ENCODE data around the gene FRMPD2. TPM values are rescaled to one million over a fixed set of nuclear protein-coding genes. Genes with fewer than 3 reads are reported as not detected.

The FRMPD2 gene
- total RNA-seq, 2 donors from 2014 or later = not detected

DNA sequence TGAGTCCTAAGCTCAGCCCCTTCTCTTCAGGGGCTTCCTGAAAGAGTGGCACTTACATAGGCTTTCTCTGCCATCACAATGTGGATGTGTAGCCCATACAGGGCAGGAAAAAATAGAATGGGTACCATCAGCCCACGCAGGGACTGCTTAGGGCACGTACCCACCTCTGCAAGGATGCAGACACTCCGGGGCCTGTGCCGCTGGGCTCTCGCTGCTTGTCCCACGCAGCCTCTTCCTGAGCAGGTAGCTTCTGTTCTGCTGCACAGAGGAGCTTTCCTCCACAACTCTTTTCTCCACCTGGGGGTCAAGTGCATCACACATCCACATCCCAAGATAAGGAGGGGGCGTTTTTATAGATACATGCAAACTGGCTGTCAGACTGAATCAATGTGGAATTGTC lies 34.3 kb downstream of the FRMPD2 start:
- peaks cover 6 to 19% of the 10 kb centered on the region in 2 donors for H3K27me3 Mint-ChIP-seq
- H3K27ac Mint-ChIP-seq = no peak overlapping the region
- no peak for DNase-seq (ENCODE audit: low spot score)
- no peaks in the 10 kb centered on the region for H3K4me1 Mint-ChIP-seq (ENCODE audit: low read depth in 2 of 2)
- H3K9me3 Mint-ChIP-seq = no peaks in the 10 kb centered on the region
- H3K4me3 Mint-ChIP-seq = no peak overlapping the region
- no peak for ATAC-seq
- no peaks in the 10 kb centered on the region for H3K36me3 Mint-ChIP-seq

DNA sequence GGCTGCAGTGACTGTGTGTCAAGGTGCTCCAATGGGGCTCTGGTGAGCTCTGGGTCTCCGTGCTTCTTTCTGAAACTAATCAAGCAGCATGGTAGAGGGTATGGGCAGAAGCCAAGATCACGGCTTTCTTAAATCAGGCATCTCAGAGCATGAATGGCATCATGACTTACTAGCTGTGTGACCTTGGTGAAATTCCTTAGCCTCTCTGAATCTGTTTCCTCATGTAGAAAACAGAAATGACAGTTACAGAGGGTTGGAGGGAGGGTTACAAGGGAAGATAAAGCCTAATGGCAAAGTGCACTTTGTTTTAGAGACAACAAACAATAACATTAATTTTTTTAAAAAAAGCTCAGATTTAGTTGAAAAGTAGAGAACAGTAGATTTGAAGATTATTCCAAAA lies 34.9 kb downstream of the FRMPD2 start:
- Mint-ChIP-seq H3K27ac (no peak overlapping the region), H3K4me3 (no peak overlapping the region), H3K4me1 (ENCODE audit: low read depth in 2 of 2) (no peaks in the 10 kb centered on the region), H3K36me3 (no peaks in the 10 kb centered on the region), H3K27me3 (peaks cover 6 to 19% of the 10 kb centered on the region in 2 donors), H3K9me3 (no peaks in the 10 kb centered on the region)
- ATAC-seq = no peak
- no peak for DNase-seq (ENCODE audit: low spot score)

DNA sequence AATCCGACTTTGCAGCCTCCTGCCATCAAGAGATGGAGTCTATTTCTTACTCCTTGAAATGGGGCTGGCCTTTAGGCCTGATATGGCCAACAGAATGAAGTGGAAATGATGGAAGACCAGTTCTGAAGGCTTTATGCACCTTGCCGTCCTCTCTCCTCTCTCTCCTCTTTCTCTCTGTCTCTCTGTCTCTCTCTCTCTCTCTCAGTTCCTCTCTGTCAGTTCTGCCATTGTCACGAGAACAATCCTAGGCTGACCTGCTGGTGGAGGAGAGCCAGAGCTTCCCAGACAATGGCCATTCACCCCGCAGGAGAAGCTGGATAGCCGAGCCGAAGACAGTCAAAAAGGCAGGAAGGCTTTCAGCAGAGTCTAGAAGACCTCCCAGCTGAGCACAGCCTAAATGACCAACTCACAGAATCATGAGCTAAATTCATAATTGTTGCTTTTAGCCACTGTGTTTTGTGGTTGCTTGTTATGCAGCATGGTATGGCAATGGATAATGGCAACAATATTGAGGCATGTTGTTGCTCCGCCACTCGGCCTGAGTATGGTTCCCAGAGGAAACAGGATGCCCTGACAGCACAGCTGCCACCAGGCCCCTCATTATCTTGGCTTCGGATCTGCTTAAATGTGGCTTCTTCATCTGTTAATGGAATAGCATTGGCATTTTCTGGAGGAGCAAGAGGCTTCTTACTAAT lies 35.5 kb downstream of the FRMPD2 start:
- peaks cover 6 to 19% of the 10 kb centered on the region in 2 donors for H3K27me3 Mint-ChIP-seq
- no peaks in the 10 kb centered on the region for H3K36me3 Mint-ChIP-seq
- DNase-seq (ENCODE audit: low spot score) (no peak), ATAC-seq (no peak)
- H3K27ac Mint-ChIP-seq = no peak overlapping the region
- H3K9me3 Mint-ChIP-seq = no peaks in the 10 kb centered on the region
- no peak overlapping the region for H3K4me3 Mint-ChIP-seq
- H3K4me1 Mint-ChIP-seq (ENCODE audit: low read depth in 2 of 2) = no peaks in the 10 kb centered on the region

DNA sequence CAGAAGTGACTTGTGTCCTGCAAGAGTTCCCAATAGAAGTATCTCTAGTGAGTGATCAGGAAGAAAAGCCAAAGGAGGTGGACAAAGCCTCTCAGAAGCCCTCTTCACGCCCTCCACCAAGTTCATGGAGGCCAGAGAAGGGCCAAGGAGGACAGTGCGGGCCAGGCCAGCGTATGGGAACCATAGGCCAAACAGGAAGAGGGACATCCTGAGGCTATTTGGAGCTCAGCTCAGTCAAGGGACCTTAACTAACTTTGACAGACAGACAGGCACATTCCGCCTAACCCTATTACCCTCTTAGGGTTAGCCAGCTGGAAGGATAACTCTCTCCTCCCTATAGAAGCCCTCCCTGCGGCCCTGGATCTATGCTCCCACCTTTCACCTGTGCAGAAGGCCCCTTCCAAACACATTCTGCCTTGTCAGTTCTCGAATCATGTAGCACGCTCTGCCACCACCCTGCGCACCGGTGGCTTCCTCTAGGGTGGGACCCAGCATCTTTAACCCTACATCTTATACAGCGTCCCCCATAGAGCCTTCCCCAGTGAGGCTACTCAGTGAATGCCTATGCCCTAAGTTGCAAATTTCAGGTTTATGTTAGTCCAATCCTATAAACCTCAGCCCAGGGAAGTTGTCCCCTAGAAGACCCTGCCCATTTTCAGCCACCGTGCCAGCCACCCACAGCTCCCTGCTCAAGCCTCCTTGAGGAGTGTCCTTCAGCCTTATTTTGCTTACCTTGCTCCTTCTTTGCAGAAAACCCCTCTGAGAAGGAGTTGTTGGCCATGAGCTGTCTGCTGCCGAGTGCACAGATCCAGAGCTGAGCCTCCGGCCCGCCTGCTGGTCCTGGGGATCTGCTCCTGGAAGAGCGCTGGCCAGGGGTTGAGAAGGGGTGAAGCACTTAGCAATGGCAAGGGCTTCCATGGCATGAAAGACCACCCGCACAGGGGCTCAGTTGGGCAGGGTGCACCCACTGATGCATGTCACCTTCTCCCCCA lies 36.9 kb downstream of the FRMPD2 start:
- Mint-ChIP-seq H3K9me3 (no peaks in the 10 kb centered on the region), H3K27ac (no peak overlapping the region), H3K4me3 (no peak overlapping the region), H3K27me3 (peaks cover 3 to 11% of the 10 kb centered on the region in 2 donors), H3K4me1 (ENCODE audit: low read depth in 2 of 2) (no peaks in the 10 kb centered on the region), H3K36me3 (no peaks in the 10 kb centered on the region)
- ATAC-seq = no peak
- no peak for DNase-seq (ENCODE audit: low spot score)

GRCh38 chr10:48236199-48236621 lies 38.3 kb downstream of the FRMPD2 start:
- Mint-ChIP-seq H3K9me3 (no peaks in the 10 kb centered on the region), H3K4me3 (no peak overlapping the region), H3K27ac (no peak overlapping the region)

DNA sequence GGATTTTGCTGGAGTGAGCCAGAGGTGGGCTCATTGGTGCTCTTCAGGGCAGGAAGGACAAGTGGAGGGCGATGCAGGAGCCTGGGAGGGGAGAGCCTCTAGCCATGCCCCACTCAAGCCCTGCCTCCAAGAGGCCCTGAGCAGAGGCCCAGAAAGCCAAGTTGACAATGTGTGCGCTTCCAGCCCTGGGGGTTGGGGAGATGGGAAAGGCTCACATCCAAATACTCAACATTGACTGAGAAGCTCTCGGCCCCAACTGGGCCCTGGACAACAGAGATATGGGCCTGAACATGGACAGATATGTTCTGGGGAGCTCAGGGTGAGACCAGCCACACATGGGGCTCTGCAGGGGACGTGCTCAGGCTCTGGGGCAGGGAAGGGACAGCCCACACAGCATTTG lies 39.0 kb downstream of the FRMPD2 start:
- no peak for ATAC-seq
- H3K9me3 Mint-ChIP-seq = no peaks in the 10 kb centered on the region
- no peaks in the 10 kb centered on the region for H3K4me1 Mint-ChIP-seq (ENCODE audit: low read depth in 2 of 2)
- H3K4me3 Mint-ChIP-seq = no peak overlapping the region
- H3K27me3 Mint-ChIP-seq = peaks cover 2 to 4% of the 10 kb centered on the region in 2 donors
- H3K27ac Mint-ChIP-seq = no peak overlapping the region
- no peaks in the 10 kb centered on the region for H3K36me3 Mint-ChIP-seq
- no peak for DNase-seq (ENCODE audit: low spot score)

More at GRCh38 chr10:48236199-48236621, 38.3 kb downstream of the FRMPD2 start:
- Mint-ChIP-seq H3K4me1 (ENCODE audit: low read depth in 2 of 2) (no peaks in the 10 kb centered on the region), H3K27me3 (peaks cover 2 to 7% of the 10 kb centered on the region in 2 donors), H3K36me3 (no peaks in the 10 kb centered on the region)
- DNase-seq (ENCODE audit: low spot score) (no peak), ATAC-seq (no peak)

- ATAC-seq (no peak), DNase-seq (ENCODE audit: low spot score) (no peak)
- Mint-ChIP-seq H3K4me3 (no peak overlapping the region), H3K27ac (no peak overlapping the region), H3K4me1 (ENCODE audit: low read depth in 2 of 2) (no peaks in the 10 kb centered on the region), H3K27me3 (peaks cover 2 to 5% of the 10 kb centered on the region in 2 donors), H3K36me3 (no peaks in the 10 kb centered on the region), H3K9me3 (no peaks in the 10 kb centered on the region)
These were observed 39.7 kb downstream of the FRMPD2 start for GRCh38 chr10:48234787-48235186.

DNA sequence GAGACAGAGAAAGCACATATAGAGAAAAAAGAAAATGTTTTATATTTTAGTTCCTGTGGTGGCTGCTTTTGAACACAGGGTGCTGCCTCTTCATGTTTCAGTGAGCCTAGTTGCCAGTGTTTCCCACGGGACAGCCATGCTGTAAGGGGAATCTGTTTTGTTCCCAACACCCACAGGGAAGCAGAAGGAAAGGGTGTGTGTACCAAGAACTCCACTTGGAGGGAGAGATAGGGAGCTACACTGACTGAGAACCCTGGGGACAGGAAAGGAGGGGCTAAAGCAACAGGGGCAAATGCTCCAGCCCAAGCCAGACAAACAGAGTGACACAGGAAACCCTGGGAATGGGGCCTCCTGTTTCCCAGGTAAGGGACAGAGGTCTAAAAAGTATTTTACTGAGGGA lies 40.2 kb downstream of the FRMPD2 start:
- Mint-ChIP-seq H3K9me3 (no peaks in the 10 kb centered on the region), H3K36me3 (no peaks in the 10 kb centered on the region), H3K27ac (no peak overlapping the region), H3K4me3 (no peak overlapping the region), H3K4me1 (ENCODE audit: low read depth in 2 of 2) (no peaks in the 10 kb centered on the region), H3K27me3 (peaks cover 2 to 5% of the 10 kb centered on the region in 2 donors)
- DNase-seq (ENCODE audit: low spot score) = no peak
- no peak for ATAC-seq

DNA sequence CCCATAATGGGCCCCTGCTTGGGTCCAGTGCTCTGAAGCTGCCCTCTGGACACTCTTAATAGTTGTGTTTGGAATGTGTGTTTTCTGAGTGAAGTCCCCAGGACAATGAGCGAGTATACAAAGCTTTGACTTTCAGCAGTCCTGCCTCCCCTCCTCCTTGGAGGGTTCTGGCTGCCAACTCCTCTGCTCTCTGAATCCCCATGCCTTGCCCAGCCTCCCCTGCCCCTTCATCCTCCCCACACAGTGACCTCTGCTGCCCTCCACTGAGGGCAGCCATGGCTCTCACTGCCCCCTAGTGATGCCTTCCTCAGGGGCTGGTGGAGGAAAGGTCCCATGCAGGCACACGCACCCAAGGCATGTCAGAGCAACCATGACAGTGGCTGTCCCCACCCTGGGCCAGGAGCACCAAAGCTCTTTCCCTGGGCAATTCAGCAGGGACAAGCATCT lies 40.9 kb downstream of the FRMPD2 start:
- peaks cover 2 to 5% of the 10 kb centered on the region in 2 donors for H3K27me3 Mint-ChIP-seq
- no peaks in the 10 kb centered on the region for H3K9me3 Mint-ChIP-seq
- no peak overlapping the region for H3K27ac Mint-ChIP-seq
- ATAC-seq (peak in 1 of 2 donors; percentile 12), DNase-seq (ENCODE audit: low spot score) (no peak)
- H3K4me3 Mint-ChIP-seq = no peak overlapping the region
- H3K4me1 Mint-ChIP-seq (ENCODE audit: low read depth in 2 of 2) = no peaks in the 10 kb centered on the region
- no peaks in the 10 kb centered on the region for H3K36me3 Mint-ChIP-seq

DNA sequence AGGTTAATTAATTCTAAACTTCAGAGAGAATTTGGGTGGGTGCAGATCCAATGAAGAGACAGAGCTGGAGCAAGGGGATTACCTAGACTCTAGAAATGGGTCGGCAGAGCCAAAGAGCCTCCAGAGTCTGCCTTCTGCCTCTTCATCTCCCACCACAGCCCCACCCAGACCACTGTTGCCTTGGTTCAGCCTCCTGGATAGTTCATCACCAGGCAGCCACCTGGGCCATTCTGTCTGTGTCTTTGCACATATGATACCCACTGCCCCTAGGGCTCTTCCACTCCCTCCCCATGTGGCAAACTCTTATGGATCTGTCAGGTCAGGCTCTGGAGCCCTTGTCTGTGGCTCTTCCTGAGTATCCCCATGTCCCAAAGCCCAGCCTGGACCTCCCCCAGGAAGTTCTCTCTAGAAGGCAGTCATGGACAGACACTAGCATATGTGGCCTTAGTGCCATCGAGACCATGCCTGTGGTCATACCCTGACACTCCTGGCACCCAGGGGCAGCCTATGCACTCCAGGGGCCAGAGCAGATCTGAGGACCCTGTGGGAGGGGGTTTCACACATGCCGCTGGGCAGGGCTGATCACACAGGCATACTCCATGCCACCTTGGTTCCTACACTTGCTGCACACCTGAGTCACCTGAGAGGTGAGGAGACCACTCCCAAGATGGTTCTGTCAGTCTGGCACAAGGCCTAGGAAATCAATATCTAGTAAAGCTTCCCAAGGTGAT lies 41.6 kb downstream of the FRMPD2 start:
- H3K36me3 Mint-ChIP-seq = no peaks in the 10 kb centered on the region
- no peaks in the 10 kb centered on the region for H3K4me1 Mint-ChIP-seq (ENCODE audit: low read depth in 2 of 2)
- H3K9me3 Mint-ChIP-seq = no peaks in the 10 kb centered on the region
- no peak for DNase-seq (ENCODE audit: low spot score)
- peaks cover 2 to 5% of the 10 kb centered on the region in 2 donors for H3K27me3 Mint-ChIP-seq
- no peak overlapping the region for H3K27ac Mint-ChIP-seq
- no peak overlapping the region for H3K4me3 Mint-ChIP-seq
- ATAC-seq = peak in 1 of 2 donors; percentile 14

DNA sequence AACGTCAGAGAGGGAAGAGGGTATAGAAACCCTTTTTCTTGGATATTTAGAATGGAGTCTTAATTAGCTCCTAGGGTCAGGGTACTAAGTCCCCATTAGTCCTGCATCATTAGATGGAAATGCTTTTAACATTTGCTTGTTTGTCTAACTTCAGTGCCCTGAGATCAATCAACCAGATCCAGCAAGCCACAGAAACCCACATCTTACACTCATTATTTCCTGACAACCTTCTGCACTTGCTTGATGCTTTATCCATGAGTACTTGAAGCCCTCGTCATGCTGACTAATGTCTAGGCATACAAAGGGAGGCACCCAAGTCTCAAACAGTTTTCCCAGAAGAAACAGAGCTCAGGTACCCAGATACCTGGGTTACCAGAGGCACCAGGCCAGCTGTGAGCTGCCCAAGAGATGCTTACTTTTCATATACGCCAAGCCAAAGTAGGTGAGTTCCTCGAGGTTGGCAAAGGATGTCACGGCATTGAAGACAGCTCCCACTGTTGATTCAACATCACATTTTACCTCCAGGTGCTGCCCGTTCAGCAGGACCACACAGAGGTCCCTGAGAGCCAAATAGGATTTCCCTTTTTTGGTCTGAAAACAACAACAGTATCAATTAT lies 42.7 kb downstream of the FRMPD2 start:
- no peak for ATAC-seq
- peaks cover 5 to 7% of the 10 kb centered on the region in 2 donors for H3K27me3 Mint-ChIP-seq
- H3K9me3 Mint-ChIP-seq = no peaks in the 10 kb centered on the region
- H3K27ac Mint-ChIP-seq = no peak overlapping the region
- H3K4me3 Mint-ChIP-seq = no peak overlapping the region
- DNase-seq (ENCODE audit: low spot score) = no peak
- H3K4me1 Mint-ChIP-seq (ENCODE audit: low read depth in 2 of 2) = no peaks in the 10 kb centered on the region
- H3K36me3 Mint-ChIP-seq = no peaks in the 10 kb centered on the region

- ATAC-seq = no peak
- no peak overlapping the region for H3K27ac Mint-ChIP-seq
- DNase-seq (ENCODE audit: low spot score) = no peak
These were observed 43.3 kb downstream of the FRMPD2 start for GRCh38 chr10:48231178-48231577.

GRCh38 chr10:48227213-48227612 lies 47.3 kb downstream of the FRMPD2 start:
- no peaks in the 10 kb centered on the region for H3K36me3 Mint-ChIP-seq
- peaks cover 0 to 3% of the 10 kb centered on the region in 2 donors for H3K4me1 Mint-ChIP-seq (ENCODE audit: low read depth in 2 of 2)
- no peaks in the 10 kb centered on the region for H3K9me3 Mint-ChIP-seq
- no peak for DNase-seq (ENCODE audit: low spot score)
- ATAC-seq = no peak
- H3K27ac Mint-ChIP-seq = no peak overlapping the region
- no peak overlapping the region for H3K4me3 Mint-ChIP-seq
- peaks cover 9 to 20% of the 10 kb centered on the region in 2 donors for H3K27me3 Mint-ChIP-seq

More at GRCh38 chr10:48231178-48231577, 43.3 kb downstream of the FRMPD2 start:
- H3K36me3 Mint-ChIP-seq = no peaks in the 10 kb centered on the region
- no peaks in the 10 kb centered on the region for H3K4me1 Mint-ChIP-seq (ENCODE audit: low read depth in 2 of 2)
- H3K27me3 Mint-ChIP-seq = peaks cover 5 to 9% of the 10 kb centered on the region in 2 donors
- no peak overlapping the region for H3K4me3 Mint-ChIP-seq
- H3K9me3 Mint-ChIP-seq = no peaks in the 10 kb centered on the region
